Adrenal gland (tissue), 12 donors: ENCODE measurements around the gene CAMTA1. TPM values are rescaled to one million over a fixed set of nuclear protein-coding genes. Genes with fewer than 3 reads are reported as not detected.

Source experiments
- DNase-seq, 7 donors: peaks; one replicate each; pipeline ENCODE4 v3.0.0-alpha.2; 2019 to 2020
- H3K27ac ChIP-seq, 5 donors: fragments of 200-600 bp; sonication (generic) in 4 of 5; 1 replicate in 3 of 5; 2 replicates in 2 of 5; pipeline versions ENCODE4 v1.5.1 to v1.8.0; 2016 to 2020; ENCODE audit warnings: mild to moderate bottlenecking in 1 of 5
- H3K27me3 ChIP-seq: fragments of 200-600 bp; 2 replicates; pipeline ENCODE4 v1.8.0; 2021
- H3K36me3 ChIP-seq, 2 donors: fragments of 200-600 bp; replicated peaks in 1 of 2; 1 replicate in 1 of 2; 2 replicates in 1 of 2; pipeline versions ENCODE4 v1.5.1 to v1.8.0; 2018 to 2022
- H3K4me1 ChIP-seq, 2 donors: fragments of 200-600 bp; replicated peaks in 1 of 2; 1 replicate in 1 of 2; 2 replicates in 1 of 2; pipeline versions ENCODE4 v1.5.1 to v1.8.0; 2018 to 2021
- H3K4me3 ChIP-seq, 4 donors: fragments of 200-600 bp; sonication (generic) in 3 of 4; one replicate each; pipeline ENCODE4 v1.5.1; 2016 to 2018
- H3K9me3 ChIP-seq, 3 donors: fragments of 200-600 bp; sonication (generic) in 1 of 3; replicated peaks in 1 of 3; 1 replicate in 2 of 3; 2 replicates in 1 of 3; pipeline versions ENCODE4 v1.5.1 to v1.8.0; 2016 to 2021
- POLR2A ChIP-seq, 2 donors: fragments of 450-650 bp; IDR thresholded peaks; one replicate each; pipeline ENCODE4 v1.6.1; 2017; ENCODE audit warnings: antibody characterized with exemption in 2 of 2, mild to moderate bottlenecking in 2 of 2, moderate library complexity in 1 of 2
- WGBS, 4 donors: extraction: QIAGEN DNeasy Blood & Tissue Kit in 2 of 4; methylation state at CpG; one replicate each; pipeline versions ENCODE4 v1.1.5 to v1.1.7; 2013 to 2017; 5-methylcytosine and 5-hydroxymethylcytosine counted together
- intact Hi-C, 2 donors: fragments of 100-400 bp; cut with DNase I; formaldehyde crosslinking; loops; one replicate each; pipeline versions ENCODE4 v1.14.1 to v1.15.0; 2022 to 2023
- polyA plus RNA-seq, 3 donors: library from polyadenylated mRNA; stranded (reverse); fragments of 200-250 nt in 2 of 3; fragments of 350-450 nt in 1 of 3; fragmentation: Illumina TruSeq in 1 of 3; extraction: RNeasy Lipid Tissue Mini Kit (QIAGEN cat#74804) in 1 of 3; gene quantifications; one replicate each; pipeline ENCODE4 v1.2.3, GENCODE V29; 2013 to 2014
- total RNA-seq, 9 donors: library from RNA; depleted of rRNA in 4 of 9; stranded (reverse); fragments of >200 nt in 4 of 9; fragments of 120-200 nt in 1 of 9; fragmentation: NEBNext Ultra II Directional in 1 of 9; extraction: Animal tissue kit (Norgen Biotek cat#: 25700) in 1 of 9; gene quantifications; one replicate each; pipeline versions ENCODE4 v1.1.0 to v1.2.4, GENCODE V29; 2013 to 2023
- TF ChIP-seq, protein P1 (sequence below), 6 experiments: fragments of 450-650 bp in 4 of 6; fragments of 200-600 bp in 2 of 6; sonication (generic) in 1 of 6; IDR thresholded peaks; 1 replicate in 5 of 6; 2 replicates in 1 of 6; pipeline versions ENCODE4 v1.5.1 to v1.8.0; 2016 to 2021; ENCODE audit warnings: antibody characterized with exemption in 6 of 6, mild to moderate bottlenecking in 2 of 6, moderate library complexity in 1 of 6
- donor health status: healthy with polysubstance abuse.
- donor health status: Bipolar disorder and iron deficiency.
- donor health status: DM: yes; HTN: yes; CAD: no.
- donor health status: DM: no; HTN: no; CAD: no.
- donor health status: DM: no; HTN: no; CAD: no.
- donor health status: DM: yes; HTN: yes; CAD: no.

The CAMTA1 gene
- total and polyA plus RNA-seq, 12 donors = 62.9 to 141 (median 96.9) TPM

DNA sequence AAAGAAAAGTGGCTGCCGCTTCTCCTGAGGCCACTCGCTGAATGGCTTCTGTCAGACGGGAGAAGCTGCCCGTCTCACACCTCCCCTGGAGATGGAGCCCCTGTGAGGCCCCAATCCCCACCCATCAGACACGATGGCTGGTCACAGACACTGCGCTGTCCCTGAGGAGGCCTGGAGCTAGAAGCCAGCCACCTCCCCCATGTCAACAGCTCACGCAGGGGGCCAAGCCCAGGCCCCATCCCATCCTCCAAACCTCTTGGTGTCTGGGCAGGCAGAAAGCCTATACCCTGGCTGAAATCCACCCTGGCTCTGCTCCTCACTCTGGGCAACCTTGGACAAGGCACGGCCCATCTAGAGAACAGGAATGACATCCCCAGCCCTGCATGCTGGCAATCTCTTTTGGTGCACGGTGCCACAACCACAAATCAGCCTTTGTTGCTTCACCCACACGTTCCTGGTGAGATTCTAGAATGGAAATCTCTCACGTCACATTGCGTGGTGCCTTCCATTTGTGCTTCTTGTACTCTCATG lies 711.9 kb downstream of the CAMTA1 start:
- no peaks in the 10 kb centered on the region for H3K9me3 ChIP-seq
- no peak overlapping the region for H3K27ac ChIP-seq
- no peaks in the 10 kb centered on the region for H3K4me1 ChIP-seq
- WGBS, 4 donors = 83 to 90% (median 89%) methylated on average over 8 to 12 of the region's 12 CpGs
- intact Hi-C loops = no loop called here
- H3K36me3 ChIP-seq = no peaks in the 10 kb centered on the region
- no peak for DNase-seq
- TF ChIP-seq, protein P1, sequence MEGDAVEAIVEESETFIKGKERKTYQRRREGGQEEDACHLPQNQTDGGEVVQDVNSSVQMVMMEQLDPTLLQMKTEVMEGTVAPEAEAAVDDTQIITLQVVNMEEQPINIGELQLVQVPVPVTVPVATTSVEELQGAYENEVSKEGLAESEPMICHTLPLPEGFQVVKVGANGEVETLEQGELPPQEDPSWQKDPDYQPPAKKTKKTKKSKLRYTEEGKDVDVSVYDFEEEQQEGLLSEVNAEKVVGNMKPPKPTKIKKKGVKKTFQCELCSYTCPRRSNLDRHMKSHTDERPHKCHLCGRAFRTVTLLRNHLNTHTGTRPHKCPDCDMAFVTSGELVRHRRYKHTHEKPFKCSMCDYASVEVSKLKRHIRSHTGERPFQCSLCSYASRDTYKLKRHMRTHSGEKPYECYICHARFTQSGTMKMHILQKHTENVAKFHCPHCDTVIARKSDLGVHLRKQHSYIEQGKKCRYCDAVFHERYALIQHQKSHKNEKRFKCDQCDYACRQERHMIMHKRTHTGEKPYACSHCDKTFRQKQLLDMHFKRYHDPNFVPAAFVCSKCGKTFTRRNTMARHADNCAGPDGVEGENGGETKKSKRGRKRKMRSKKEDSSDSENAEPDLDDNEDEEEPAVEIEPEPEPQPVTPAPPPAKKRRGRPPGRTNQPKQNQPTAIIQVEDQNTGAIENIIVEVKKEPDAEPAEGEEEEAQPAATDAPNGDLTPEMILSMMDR (IDR thresholded peaks at IDR 0.05) = no peak
- no peak for TF ChIP-seq POLR2A (IDR thresholded peaks at IDR 0.05)
- no peaks in the 10 kb centered on the region for H3K27me3 ChIP-seq
- no peak overlapping the region for H3K4me3 ChIP-seq

DNA sequence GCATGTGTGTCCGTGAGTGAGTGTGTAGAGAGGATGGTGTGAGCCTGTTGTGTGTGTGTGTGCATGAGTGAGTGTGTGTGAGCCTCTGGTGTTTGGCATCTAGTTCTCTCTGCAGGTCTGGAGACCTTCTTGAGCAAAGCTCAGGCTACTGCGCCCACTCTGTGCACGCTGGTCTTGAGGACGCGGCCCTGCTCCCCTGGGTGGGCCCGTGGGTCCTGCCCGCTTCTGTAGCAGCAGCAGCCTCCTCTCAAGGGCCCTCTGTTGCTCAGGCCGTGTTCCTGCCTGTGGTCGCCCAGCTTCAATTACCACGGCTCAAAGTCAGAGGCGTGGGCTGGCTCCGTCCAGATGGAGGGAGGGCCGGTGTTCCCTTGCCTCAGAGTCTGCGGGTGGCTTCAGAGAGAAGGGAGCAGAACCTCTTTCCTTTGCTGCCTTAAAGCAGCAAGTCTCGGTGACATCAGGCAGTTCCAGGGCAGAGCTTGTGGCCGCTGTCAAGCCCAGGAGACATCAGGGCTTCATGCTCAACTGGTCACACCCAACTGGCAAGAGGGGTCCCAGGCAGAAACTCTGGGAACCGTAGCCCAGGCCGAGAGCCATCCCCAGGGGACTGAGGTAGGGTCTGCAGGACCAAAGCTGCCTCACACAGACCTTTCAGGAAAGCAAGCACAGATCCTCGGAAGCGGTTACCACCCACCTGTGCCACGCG lies 715.3 kb downstream of the CAMTA1 start:
- H3K9me3 ChIP-seq = no peaks in the 10 kb centered on the region
- intact Hi-C loops = no loop called here
- no peak for DNase-seq
- H3K36me3 ChIP-seq = no peaks in the 10 kb centered on the region
- H3K4me1 ChIP-seq = no peaks in the 10 kb centered on the region
- H3K27ac ChIP-seq = peak overlapping the region in 1 of 5 donors; percentile 20
- TF ChIP-seq, protein P1 (IDR thresholded peaks at IDR 0.05) = no peak
- TF ChIP-seq POLR2A (IDR thresholded peaks at IDR 0.05) = no peak
- no peak overlapping the region for H3K4me3 ChIP-seq
- WGBS, 4 donors = 79 to 85% (median 82%) methylated on average over 12 to 22 of the region's 22 CpGs
- no peaks in the 10 kb centered on the region for H3K27me3 ChIP-seq

DNA sequence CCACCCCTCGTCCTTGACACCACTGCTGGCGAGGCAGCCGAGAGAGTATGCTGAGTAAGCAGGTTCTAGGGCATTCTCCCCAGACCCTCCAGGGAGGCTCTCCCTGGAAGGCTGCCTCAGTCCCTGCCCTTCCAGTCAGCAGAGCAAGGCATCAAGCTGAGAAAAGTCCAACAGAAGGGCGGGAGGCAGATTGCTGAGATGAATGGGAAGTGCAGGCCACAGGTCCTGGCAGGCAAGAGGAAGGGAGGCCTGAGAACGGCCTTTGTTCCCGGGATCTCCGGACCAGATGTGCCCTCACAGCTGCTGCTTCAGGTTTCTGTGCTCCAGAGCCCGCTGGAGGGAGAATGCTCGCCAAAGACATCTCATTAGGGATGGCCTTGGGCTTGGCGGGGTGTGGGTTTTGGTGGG lies 715.8 kb downstream of the CAMTA1 start:
- Histone ChIP-seq H3K9me3 (no peaks in the 10 kb centered on the region), H3K27me3 (no peaks in the 10 kb centered on the region), H3K27ac (peak overlapping the region in 1 of 5 donors; percentile 20), H3K36me3 (no peaks in the 10 kb centered on the region), H3K4me1 (no peaks in the 10 kb centered on the region), H3K4me3 (no peak overlapping the region)
- WGBS, 4 donors = 56 to 74% (median 64%) methylated on average over 7 to 10 of the region's 10 CpGs
- intact Hi-C loops = no loop called here
- peak in 1 of 7 donors; percentile 37 for DNase-seq
- TF ChIP-seq, protein P1 (IDR thresholded peaks at IDR 0.05) = no peak
- no peak for TF ChIP-seq POLR2A (IDR thresholded peaks at IDR 0.05)

DNA sequence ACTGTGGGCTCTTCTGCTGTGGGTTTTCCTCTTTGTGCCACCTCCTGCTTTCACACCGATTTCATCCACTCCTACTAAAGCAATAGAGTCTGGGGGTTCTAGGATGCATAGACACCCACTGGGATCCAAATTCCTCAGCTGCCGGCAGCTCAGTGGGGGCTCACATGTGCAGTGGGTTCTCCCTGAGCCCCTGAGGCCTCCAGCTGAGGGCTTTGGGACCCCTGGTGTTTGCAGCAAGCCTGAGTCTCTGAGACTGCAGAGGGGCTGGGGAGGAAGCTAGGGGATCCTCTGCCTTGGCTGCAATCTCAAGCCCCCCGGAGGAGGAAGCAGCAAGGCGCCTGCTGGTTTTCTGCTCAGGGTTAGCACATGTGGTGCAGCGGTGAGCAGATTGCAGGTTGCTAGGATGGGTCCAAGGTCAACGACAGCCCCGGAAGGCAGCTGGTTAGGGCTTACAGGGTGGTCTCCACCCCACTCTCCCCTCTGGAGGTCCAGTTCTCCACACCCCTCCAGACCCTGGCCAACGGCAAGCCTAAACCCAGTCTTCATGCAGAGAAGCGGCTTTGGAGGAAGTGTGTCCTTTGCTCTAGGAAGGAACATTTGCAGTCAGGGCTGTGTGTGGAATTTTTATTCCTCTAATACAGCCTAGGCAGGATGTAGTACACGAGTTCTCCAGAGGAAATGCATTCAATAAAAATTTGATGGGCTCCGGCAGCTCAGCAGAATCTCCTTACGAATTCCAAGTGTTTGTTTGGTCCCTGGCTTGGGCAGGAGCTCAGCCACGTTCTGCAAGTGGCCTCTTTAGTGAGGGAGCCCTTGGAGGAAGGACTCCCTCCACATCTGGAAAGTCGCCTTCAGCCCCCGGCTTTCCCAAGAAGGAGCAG lies 716.7 kb downstream of the CAMTA1 start:
- Histone ChIP-seq H3K27ac (no peak overlapping the region), H3K4me1 (no peaks in the 10 kb centered on the region), H3K9me3 (no peaks in the 10 kb centered on the region), H3K36me3 (no peaks in the 10 kb centered on the region), H3K4me3 (no peak overlapping the region), H3K27me3 (no peaks in the 10 kb centered on the region)
- 63 to 80% (median 64%) methylated on average over 11 to 15 of the region's 15 CpGs for WGBS, 4 donors
- DNase-seq = no peak
- no peak for TF ChIP-seq POLR2A (IDR thresholded peaks at IDR 0.05)
- TF ChIP-seq, protein P1 (IDR thresholded peaks at IDR 0.05) = no peak
- intact Hi-C loops = no loop called here
